Progenitor cell of endocrine pancreas (in vitro differentiated cells): ENCODE measurements around the gene HSH2D. TPM values are rescaled to one million over a fixed set of nuclear protein-coding genes. Genes with fewer than 3 reads are reported as not detected.
A peak's percentile ranks its signal among the peaks of the same experiment; 100 is the strongest.

Experiments
- DNase-seq: peaks from one replicate; pipeline ENCODE4 v3.0.0; 2021; ENCODE audit warnings: low spot score; ENCODE audit not compliant: unreplicated experiment
- H3K27ac Mint-ChIP-seq: 2 replicates; pipeline ENCODE4 v1.8.0; 2021; ENCODE audit warnings: mild to moderate bottlenecking, moderate library complexity, mixed read lengths
- H3K27me3 Mint-ChIP-seq: 2 replicates; pipeline ENCODE4 v1.8.0; 2021; ENCODE audit warnings: mixed read lengths
- H3K36me3 Mint-ChIP-seq: 2 replicates; pipeline ENCODE4 v1.8.0; 2022; ENCODE audit warnings: mixed read lengths; ENCODE audit not compliant: insufficient read depth
- H3K4me1 Mint-ChIP-seq: 2 replicates; pipeline ENCODE4 v1.8.0; 2021; ENCODE audit warnings: low read depth, mixed read lengths
- H3K4me3 Mint-ChIP-seq: 2 replicates; pipeline ENCODE4 v1.8.0; 2021; ENCODE audit warnings: low read depth, mild to moderate bottlenecking, moderate library complexity, mixed read lengths
- H3K9me3 Mint-ChIP-seq: 2 replicates; pipeline ENCODE4 v1.8.0; 2021; ENCODE audit warnings: low read depth, mixed read lengths
- CTCF ChIP-seq: fragments of 200-600 bp; sonication (generic); IDR thresholded peaks from one replicate; pipeline ENCODE4 v1.5.0; 2021; ENCODE audit warnings: antibody characterized with exemption, mild to moderate bottlenecking; ENCODE audit not compliant: unreplicated experiment
- total RNA-seq: library from RNA; stranded (reverse); gene quantifications from 2 replicates; pipeline ENCODE4 v1.2.1, GENCODE V29; 2021

The HSH2D gene
- total RNA-seq, 1 donor from 2014 or later: 0.72 TPM

- H3K9me3 Mint-ChIP-seq: no peaks in the 10 kb centered on the region
- no peak for DNase-seq
- no peak overlapping the region for H3K27ac Mint-ChIP-seq
- H3K4me3 Mint-ChIP-seq: no peak overlapping the region
- H3K27me3 Mint-ChIP-seq: no peaks in the 10 kb centered on the region
- peaks cover 15% of the 10 kb centered on the region for H3K36me3 Mint-ChIP-seq
- TF ChIP-seq CTCF: no peak
- peaks cover 5% of the 10 kb centered on the region for H3K4me1 Mint-ChIP-seq
These were observed 62.6 kb downstream of the HSH2D start for GRCh38 chr19:16206046-16206605.

GRCh38 chr19:16206637-16207036 lies 63.2 kb downstream of the HSH2D start:
- H3K4me3 Mint-ChIP-seq: no peak overlapping the region
- peaks cover 20% of the 10 kb centered on the region for H3K36me3 Mint-ChIP-seq
- peaks cover 5% of the 10 kb centered on the region for H3K4me1 Mint-ChIP-seq
- no peaks in the 10 kb centered on the region for H3K9me3 Mint-ChIP-seq
- no peaks in the 10 kb centered on the region for H3K27me3 Mint-ChIP-seq
- no peak for DNase-seq
- TF ChIP-seq CTCF: no peak
- peak overlapping the region; percentile 6 for H3K27ac Mint-ChIP-seq

- peaks cover 5% of the 10 kb centered on the region for H3K4me1 Mint-ChIP-seq
- H3K4me3 Mint-ChIP-seq: no peak overlapping the region
- no peak for TF ChIP-seq CTCF
- H3K27ac Mint-ChIP-seq: peak overlapping the region; percentile 6
- H3K9me3 Mint-ChIP-seq: no peaks in the 10 kb centered on the region
- H3K27me3 Mint-ChIP-seq: no peaks in the 10 kb centered on the region
- H3K36me3 Mint-ChIP-seq: peaks cover 24% of the 10 kb centered on the region
- no peak for DNase-seq
These were observed 63.6 kb downstream of the HSH2D start for GRCh38 chr19:16207063-16207462.

GRCh38 chr19:16207490-16208025 lies 64.1 kb downstream of the HSH2D start:
- H3K4me3 Mint-ChIP-seq: no peak overlapping the region
- TF ChIP-seq CTCF: no peak
- no peaks in the 10 kb centered on the region for H3K27me3 Mint-ChIP-seq
- no peaks in the 10 kb centered on the region for H3K9me3 Mint-ChIP-seq
- no peak overlapping the region for H3K27ac Mint-ChIP-seq
- H3K36me3 Mint-ChIP-seq: peaks cover 29% of the 10 kb centered on the region
- DNase-seq: no peak
- peaks cover 5% of the 10 kb centered on the region for H3K4me1 Mint-ChIP-seq

Other genes starting within 250 kb of the HSH2D start
- gene CYP4F2, start 245.6 kb upstream of the HSH2D start, total RNA-seq: not detected in 2 replicates
- gene CYP4F11, start 209.2 kb upstream of the HSH2D start, total RNA-seq: not detected in 2 replicates
- gene OR10H4, start 194.7 kb upstream of the HSH2D start, total RNA-seq: not detected in 2 replicates
- 275 and 300 TPM in 2 replicates for gene TPM4, start 67.2 kb upstream of the HSH2D start, total RNA-seq
- gene RAB8A, start 31.8 kb upstream of the HSH2D start, total RNA-seq: 65.5 and 67.5 TPM in 2 replicates
- not detected in 2 replicates for gene CIB3, start 29.8 kb downstream of the HSH2D start, total RNA-seq
- 91.6 and 95.2 TPM in 2 replicates for gene FAM32A, start 41.7 kb downstream of the HSH2D start, total RNA-seq
- gene AP1M1, start 54.2 kb downstream of the HSH2D start, total RNA-seq: 47.4 and 51.8 TPM in 2 replicates
- 2.7 TPM in 2 replicates for gene KLF2, start 181.1 kb downstream of the HSH2D start, total RNA-seq